SW480 (cell line): ENCODE results near the gene IRF3.

Source experiments
- DNase-seq: peaks from one replicate; pipeline ENCODE4 v3.0.0-alpha.2; 2016; ENCODE audit warnings: low spot score

Gene IRF3

GRCh38 chr19:49669516-49669915 lies 3.9 kb upstream of the IRF3 start:
- no peak for DNase-seq

GRCh38 chr19:49667473-49667872 lies 1.8 kb upstream of the IRF3 start:
- no peak for DNase-seq

- no peak for DNase-seq
These were observed 425 bp upstream of the IRF3 start for GRCh38 chr19:49666120-49666444.

- no peak for DNase-seq
These were observed 664 bp downstream of the IRF3 start for GRCh38 chr19:49665036-49665350.

- DNase-seq, result peak; percentile 98
These were observed 1.3 kb downstream of the IRF3 start for GRCh38 chr19:49664171-49665035.

GRCh38 chr19:49663224-49663623 lies 2.4 kb downstream of the IRF3 start:
- no peak for DNase-seq

- no peak for DNase-seq
These were observed 3.6 kb downstream of the IRF3 start for GRCh38 chr19:49662011-49662410.

GRCh38 chr19:49660338-49660961 lies 5.2 kb downstream of the IRF3 start:
- DNase-seq, result no peak

- DNase-seq, result no peak
These were observed 6.9 kb downstream of the IRF3 start for GRCh38 chr19:49658566-49659442.

- no peak for DNase-seq
These were observed 7.5 kb downstream of the IRF3 start for GRCh38 chr19:49658139-49658517.

- DNase-seq, result no peak
These were observed 8.0 kb downstream of the IRF3 start for GRCh38 chr19:49657493-49658138.

GRCh38 chr19:49656456-49657109 lies 9.1 kb downstream of the IRF3 start:
- DNase-seq, result no peak

GRCh38 chr19:49655570-49656455 lies 9.8 kb downstream of the IRF3 start:
- DNase-seq, result no peak

GRCh38 chr19:49654581-49654980 lies 11.1 kb downstream of the IRF3 start:
- no peak for DNase-seq

GRCh38 chr19:49653466-49653806 lies 12.2 kb downstream of the IRF3 start:
- no peak for DNase-seq

GRCh38 chr19:49652551-49653465 lies 12.8 kb downstream of the IRF3 start:
- no peak for DNase-seq

- no peak for DNase-seq
These were observed 13.7 kb downstream of the IRF3 start for GRCh38 chr19:49651820-49652550.

GRCh38 chr19:49651029-49651819 lies 14.4 kb downstream of the IRF3 start:
- no peak for DNase-seq
